ENCODE results near the gene ACOT4.

Gene ACOT4

DNA sequence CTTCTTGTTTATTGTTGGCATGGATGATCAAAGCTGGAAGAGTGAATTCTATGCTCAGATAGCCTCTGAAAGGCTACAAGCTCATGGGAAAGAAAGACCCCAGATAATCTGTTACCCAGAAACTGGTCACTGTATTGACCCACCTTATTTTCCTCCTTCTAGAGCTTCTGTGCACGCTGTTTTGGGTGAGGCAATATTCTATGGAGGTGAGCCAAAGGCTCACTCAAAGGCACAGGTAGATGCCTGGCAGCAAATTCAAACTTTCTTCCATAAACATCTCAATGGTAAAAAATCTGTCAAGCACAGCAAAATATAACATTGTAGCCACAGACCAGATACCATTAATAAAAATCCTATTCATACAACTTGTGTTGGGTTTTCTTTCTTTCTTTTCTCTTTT, 27.9 kb downstream of the ACOT4 start (continued):
- TF ChIP-seq, protein P1, sequence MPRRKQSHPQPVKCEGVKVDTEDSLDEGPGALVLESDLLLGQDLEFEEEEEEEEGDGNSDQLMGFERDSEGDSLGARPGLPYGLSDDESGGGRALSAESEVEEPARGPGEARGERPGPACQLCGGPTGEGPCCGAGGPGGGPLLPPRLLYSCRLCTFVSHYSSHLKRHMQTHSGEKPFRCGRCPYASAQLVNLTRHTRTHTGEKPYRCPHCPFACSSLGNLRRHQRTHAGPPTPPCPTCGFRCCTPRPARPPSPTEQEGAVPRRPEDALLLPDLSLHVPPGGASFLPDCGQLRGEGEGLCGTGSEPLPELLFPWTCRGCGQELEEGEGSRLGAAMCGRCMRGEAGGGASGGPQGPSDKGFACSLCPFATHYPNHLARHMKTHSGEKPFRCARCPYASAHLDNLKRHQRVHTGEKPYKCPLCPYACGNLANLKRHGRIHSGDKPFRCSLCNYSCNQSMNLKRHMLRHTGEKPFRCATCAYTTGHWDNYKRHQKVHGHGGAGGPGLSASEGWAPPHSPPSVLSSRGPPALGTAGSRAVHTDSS (tag by site-specific recombination; IDR thresholded peaks at IDR 0.05): no peak
- TF ChIP-seq RBAK (tag by site-specific recombination; IDR thresholded peaks at IDR 0.05) (no peak), ZNF16 (tag by site-specific recombination; IDR thresholded peaks at IDR 0.05; ENCODE audit: low read depth) (no peak)

DNA sequence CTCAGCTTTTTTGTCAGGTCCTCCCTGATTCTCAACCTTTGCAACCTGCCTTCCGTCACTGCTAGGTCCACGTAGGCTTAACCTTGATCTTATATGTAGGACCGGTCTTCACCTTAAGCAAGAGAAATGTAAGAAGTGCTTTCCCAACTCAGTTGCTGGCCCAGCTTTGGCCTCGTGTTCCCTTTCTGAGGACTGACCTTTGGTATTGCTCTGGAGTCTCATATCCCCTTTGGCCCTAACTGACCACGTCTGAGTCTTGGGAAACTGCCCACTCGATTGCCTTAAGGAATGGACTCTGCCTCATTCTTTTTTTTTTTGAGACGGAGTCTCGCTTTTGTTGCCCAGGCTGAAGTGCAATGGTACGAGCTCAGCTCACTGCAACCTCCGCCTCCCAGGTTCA, 28.6 kb downstream of the ACOT4 start:
- ChIA-PET CTCF (no interaction called here), POLR2A (no interaction called here)
- H3K9me3 ChIP-seq (ENCODE audit: control insufficient read depth, insufficient read depth, low read depth, low read length): no peaks in the 10 kb centered on the region

DNA sequence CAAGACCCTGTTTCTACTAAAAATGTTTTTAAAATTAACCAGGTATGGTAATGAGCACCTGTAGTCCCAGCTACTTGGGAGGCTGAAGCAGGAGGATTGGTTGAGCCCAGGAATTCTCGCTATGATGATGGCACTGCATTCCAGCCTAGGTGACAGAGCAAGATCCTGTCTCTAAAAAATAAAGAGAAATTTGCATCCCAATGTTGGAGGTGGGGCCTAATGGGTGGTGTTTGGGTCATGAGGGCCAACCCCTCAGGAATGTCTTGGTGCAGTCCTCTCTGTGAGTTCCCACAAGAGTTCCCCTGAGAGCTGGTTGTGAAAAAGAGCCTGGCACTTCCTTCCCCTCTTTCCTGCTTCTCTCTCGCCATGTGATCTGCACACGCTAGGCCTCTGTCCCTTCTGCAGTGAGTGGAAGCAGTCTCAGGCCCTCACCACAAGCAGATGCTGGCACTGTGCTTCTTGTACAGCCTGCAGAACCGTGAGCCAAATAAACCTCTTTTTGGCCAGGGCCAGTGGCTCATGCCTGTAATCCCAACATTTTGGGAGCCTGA, 31.9 kb downstream of the ACOT4 start:
- TF ChIP-seq ZNF791 (tag by site-specific recombination; IDR thresholded peaks at IDR 0.05): no peak
- no peak for TF ChIP-seq ZBTB1 (tag by site-specific recombination; IDR thresholded peaks at IDR 0.05)
- no peak for TF ChIP-seq MYNN (tag by site-specific recombination; IDR thresholded peaks at IDR 0.05; ENCODE audit: borderline replicate concordance)
- ChIA-PET CTCF (no interaction called here), POLR2A (interaction anchor here (0.6 kb wide), 1 partner anchor 54 kb away, joined by 4 read pairs; no protein-coding TSS in a partner anchor)
- no peak overlapping the region for H3K4me3 ChIP-seq (ENCODE audit: low read depth, low read length)
- no peaks in the 10 kb centered on the region for H3K9me3 ChIP-seq (ENCODE audit: control insufficient read depth, insufficient read depth, low read depth, low read length)
- H3K36me3 ChIP-seq (ENCODE audit: control insufficient read depth in 2 of 2, insufficient read depth in 1 of 2, low read length in 2 of 2): no peaks in the 10 kb centered on the region
- no peak overlapping the region for H3K27ac ChIP-seq (ENCODE audit: extremely low read depth, low read depth, low read length)
- H3K4me1 ChIP-seq (ENCODE audit: control insufficient read depth, insufficient read depth, low read length): no peaks in the 10 kb centered on the region

More for the DNA sequence above, 28.6 kb downstream of the ACOT4 start:
- no peak overlapping the region for H3K4me3 ChIP-seq (ENCODE audit: low read depth, low read length)
- H3K4me1 ChIP-seq (ENCODE audit: control insufficient read depth, insufficient read depth, low read length): no peaks in the 10 kb centered on the region
- no peaks in the 10 kb centered on the region for H3K36me3 ChIP-seq (ENCODE audit: control insufficient read depth in 2 of 2, insufficient read depth in 1 of 2, low read length in 2 of 2)
- H3K27ac ChIP-seq (ENCODE audit: extremely low read depth, low read depth, low read length): no peak overlapping the region
- no peak for TF ChIP-seq ZNF23 (tag by site-specific recombination; IDR thresholded peaks at IDR 0.05; ENCODE audit: borderline replicate concordance)

DNA sequence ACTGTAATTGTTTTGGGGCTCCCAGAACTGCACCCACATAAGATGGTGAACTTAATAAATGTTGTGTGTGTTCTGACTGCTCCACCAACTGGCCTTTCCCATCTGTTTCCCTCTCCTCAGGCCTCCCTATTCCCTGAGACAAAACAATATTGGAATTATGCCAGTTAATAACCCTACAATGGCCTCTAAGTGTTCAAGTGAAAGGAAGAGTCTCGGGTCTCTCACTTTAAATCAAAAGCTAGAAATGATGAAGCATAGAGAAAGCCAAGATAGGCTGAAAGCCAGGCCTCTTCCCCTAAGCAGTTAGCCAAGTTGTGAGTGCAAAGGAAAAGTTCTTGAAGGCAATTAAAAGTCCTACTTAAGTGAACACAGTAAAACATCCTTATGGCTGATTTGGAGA, 34.0 kb downstream of the ACOT4 start:
- POLR2A ChIA-PET: interaction anchor here (1.3 kb wide), 1 partner anchor 135 kb away, joined by 3 read pairs; the partner anchor contains the start of gene RIOX1
- no peaks in the 10 kb centered on the region for H3K4me1 ChIP-seq (ENCODE audit: control insufficient read depth, insufficient read depth, low read length)
- TF ChIP-seq ZFP37 (tag by site-specific recombination; IDR thresholded peaks at IDR 0.05) (no peak), PRDM1 (tag by site-specific recombination; IDR thresholded peaks at IDR 0.05) (0 out of 2 replicates have a peak, but pooled peaks have one; percentile 32)
- no peak overlapping the region for H3K27ac ChIP-seq (ENCODE audit: extremely low read depth, low read depth, low read length)
- no peak overlapping the region for H3K4me3 ChIP-seq (ENCODE audit: low read depth, low read length)
- no peaks in the 10 kb centered on the region for H3K9me3 ChIP-seq (ENCODE audit: control insufficient read depth, insufficient read depth, low read depth, low read length)
- H3K36me3 ChIP-seq (ENCODE audit: control insufficient read depth in 2 of 2, insufficient read depth in 1 of 2, low read length in 2 of 2): no peaks in the 10 kb centered on the region
- CTCF ChIA-PET: interaction anchor here (0.9 to 1.1 kb wide), 2 partner anchors 8 to 452 kb away, joined by 4 read pairs; no protein-coding TSS in a partner anchor

DNA sequence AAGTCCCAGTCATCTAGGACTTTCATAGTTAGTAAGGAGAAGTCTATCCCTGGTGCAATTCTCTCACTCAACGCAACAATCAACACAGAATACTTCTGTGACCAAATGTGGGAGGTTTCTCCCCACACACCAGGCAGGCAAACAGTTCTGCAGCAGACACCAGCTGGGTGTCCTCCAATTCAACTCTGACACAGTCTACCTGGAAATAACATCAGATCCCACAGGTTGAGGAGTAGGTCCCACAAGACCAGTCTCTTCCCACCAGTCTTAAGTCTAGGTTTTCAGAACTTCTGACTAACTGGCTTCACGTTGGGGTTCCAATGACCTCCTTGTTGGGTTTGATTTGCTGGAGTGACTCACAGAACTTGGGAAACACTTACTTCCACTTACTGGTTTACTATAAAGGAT, 35.5 kb downstream of the ACOT4 start:
- POLR2A ChIA-PET: interaction anchor here (1.3 kb wide), 1 partner anchor 137 kb away, joined by 3 read pairs; the partner anchor contains the start of gene RIOX1
- TF ChIP-seq, protein P2, sequence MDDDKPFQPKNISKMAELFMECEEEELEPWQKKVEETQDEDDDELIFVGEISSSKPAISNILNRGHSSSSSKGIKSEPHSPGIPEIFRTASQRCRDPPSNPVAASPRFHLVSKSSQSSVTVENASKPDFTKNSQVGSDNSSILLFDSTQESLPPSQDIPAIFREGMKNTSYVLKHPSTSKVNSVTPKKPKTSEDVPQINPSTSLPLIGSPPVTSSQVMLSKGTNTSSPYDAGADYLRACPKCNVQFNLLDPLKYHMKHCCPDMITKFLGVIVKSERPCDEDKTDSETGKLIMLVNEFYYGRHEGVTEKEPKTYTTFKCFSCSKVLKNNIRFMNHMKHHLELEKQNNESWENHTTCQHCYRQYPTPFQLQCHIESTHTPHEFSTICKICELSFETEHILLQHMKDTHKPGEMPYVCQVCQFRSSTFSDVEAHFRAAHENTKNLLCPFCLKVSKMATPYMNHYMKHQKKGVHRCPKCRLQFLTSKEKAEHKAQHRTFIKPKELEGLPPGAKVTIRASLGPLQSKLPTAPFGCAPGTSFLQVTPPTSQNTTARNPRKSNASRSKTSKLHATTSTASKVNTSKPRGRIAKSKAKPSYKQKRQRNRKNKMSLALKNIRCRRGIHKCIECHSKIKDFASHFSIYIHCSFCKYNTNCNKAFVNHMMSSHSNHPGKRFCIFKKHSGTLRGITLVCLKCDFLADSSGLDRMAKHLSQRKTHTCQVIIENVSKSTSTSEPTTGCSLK (tag by site-specific recombination; IDR thresholded peaks at IDR 0.05): no peak
- TF ChIP-seq ZNF660 (tag by site-specific recombination; IDR thresholded peaks at IDR 0.05): no peak
- TF ChIP-seq ZNF510 (tag by site-specific recombination; IDR thresholded peaks at IDR 0.05; ENCODE audit: insufficient replicate concordance): no peak
- no peak for TF ChIP-seq ZNF843 (tag by site-specific recombination; IDR thresholded peaks at IDR 0.05)
- TF ChIP-seq ZNF423 (tag by site-specific recombination; IDR thresholded peaks at IDR 0.05): no peak
- no peak for TF ChIP-seq ZNF701 (tag by site-specific recombination; IDR thresholded peaks at IDR 0.05)
- TF ChIP-seq ZNF341 (tag by site-specific recombination; IDR thresholded peaks at IDR 0.05; ENCODE audit: low read depth): no peak
- TF ChIP-seq KLF9 (tag by site-specific recombination; IDR thresholded peaks at IDR 0.05; ENCODE audit: low read depth): no peak
- no peak for TF ChIP-seq ZFP3 (tag by site-specific recombination; IDR thresholded peaks at IDR 0.05; ENCODE audit: low read depth)
- no peak for TF ChIP-seq ZNF416 (tag by site-specific recombination; IDR thresholded peaks at IDR 0.05)
- TF ChIP-seq, protein P3, sequence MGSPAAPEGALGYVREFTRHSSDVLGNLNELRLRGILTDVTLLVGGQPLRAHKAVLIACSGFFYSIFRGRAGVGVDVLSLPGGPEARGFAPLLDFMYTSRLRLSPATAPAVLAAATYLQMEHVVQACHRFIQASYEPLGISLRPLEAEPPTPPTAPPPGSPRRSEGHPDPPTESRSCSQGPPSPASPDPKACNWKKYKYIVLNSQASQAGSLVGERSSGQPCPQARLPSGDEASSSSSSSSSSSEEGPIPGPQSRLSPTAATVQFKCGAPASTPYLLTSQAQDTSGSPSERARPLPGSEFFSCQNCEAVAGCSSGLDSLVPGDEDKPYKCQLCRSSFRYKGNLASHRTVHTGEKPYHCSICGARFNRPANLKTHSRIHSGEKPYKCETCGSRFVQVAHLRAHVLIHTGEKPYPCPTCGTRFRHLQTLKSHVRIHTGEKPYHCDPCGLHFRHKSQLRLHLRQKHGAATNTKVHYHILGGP (tag by site-specific recombination; IDR thresholded peaks at IDR 0.05): no peak
- no peak for TF ChIP-seq ZEB2 (tag by site-specific recombination; IDR thresholded peaks at IDR 0.05)

More for the DNA sequence above, 35.5 kb downstream of the ACOT4 start:
- Histone ChIP-seq H3K4me1 (ENCODE audit: control insufficient read depth, insufficient read depth, low read length) (no peaks in the 10 kb centered on the region), H3K9me3 (ENCODE audit: control insufficient read depth, insufficient read depth, low read depth, low read length) (no peaks in the 10 kb centered on the region), H3K27ac (ENCODE audit: extremely low read depth, low read depth, low read length) (no peak overlapping the region), H3K36me3 (ENCODE audit: control insufficient read depth in 2 of 2, insufficient read depth in 1 of 2, low read length in 2 of 2) (no peaks in the 10 kb centered on the region), H3K4me3 (ENCODE audit: low read depth, low read length) (no peak overlapping the region)
- CTCF ChIA-PET: interaction anchor here (0.6 to 1.6 kb wide), 3 partner anchors 55 to 658 kb away, joined by 3 to 4 read pairs (median 4); no protein-coding TSS in a partner anchor
